ENCODE data around the gene LMNTD2. TPM values are rescaled to one million over a fixed set of nuclear protein-coding genes. Genes with fewer than 3 reads are reported as not detected.

The LMNTD2 gene
- total and polyA plus RNA-seq, 2 of the 13 experiments (the other 11 are each of a cell fraction or from before 2014, with no cell fraction given) = 1.1 to 3.1 TPM

GRCh38 chr11:536841-537621 lies 23.5 kb downstream of the LMNTD2 start, which contains the start of gene LRRC56 (continued):
- TF ChIP-seq RERE (CRISPR knock-in tag; IDR thresholded peaks at IDR 0.05; ENCODE audit: low read depth) (no peak), ZNF768 (CRISPR knock-in tag; IDR thresholded peaks at IDR 0.05) (0 out of 2 replicates have a peak, but pooled peaks have one; percentile 6), SP1 (IDR thresholded peaks at IDR 0.05) (no peak), SP1 (CRISPR knock-in tag; IDR thresholded peaks at IDR 0.05) (peak; percentile 70), ZNF572 (CRISPR knock-in tag; IDR thresholded peaks at IDR 0.05) (0 out of 2 replicates have a peak, but pooled peaks have one; percentile 65), YEATS2 (CRISPR knock-in tag; IDR thresholded peaks at IDR 0.05; ENCODE audit: borderline replicate concordance) (no peak), ZNF639 (CRISPR knock-in tag; conservative IDR thresholded peaks at IDR 0.05) (0 out of 2 replicates have a peak, but pooled peaks have one; percentile 18), NFKBIZ (CRISPR knock-in tag; IDR thresholded peaks at IDR 0.05) (no peak), ZNF432 (CRISPR knock-in tag; IDR thresholded peaks at IDR 0.05; ENCODE audit: borderline replicate concordance) (no peak), NAIF1 (CRISPR knock-in tag; IDR thresholded peaks at IDR 0.05; ENCODE audit: borderline replicate concordance) (no peak), SRY (CRISPR knock-in tag; IDR thresholded peaks at IDR 0.05) (0 out of 2 replicates have a peak, but pooled peaks have one; percentile 21), ZNF773 (CRISPR knock-in tag; IDR thresholded peaks at IDR 0.05; ENCODE audit: borderline replicate concordance) (0 out of 2 replicates have a peak, but pooled peaks have one; percentile 28), ARNTL (CRISPR knock-in tag; IDR thresholded peaks at IDR 0.05) (peak; percentile 99), KDM6A (CRISPR knock-in tag; IDR thresholded peaks at IDR 0.05; ENCODE audit: low read depth) (no peak), U2AF2 (IDR thresholded peaks at IDR 0.05; ENCODE audit: low read depth, low read length) (0 out of 2 replicates have a peak, but pooled peaks have one; percentile 91), ZNF580 (CRISPR knock-in tag; IDR thresholded peaks at IDR 0.05; ENCODE audit: borderline replicate concordance, low read depth) (0 out of 2 replicates have a peak, but pooled peaks have one; percentile 23)
- TF ChIP-seq, protein P1, sequence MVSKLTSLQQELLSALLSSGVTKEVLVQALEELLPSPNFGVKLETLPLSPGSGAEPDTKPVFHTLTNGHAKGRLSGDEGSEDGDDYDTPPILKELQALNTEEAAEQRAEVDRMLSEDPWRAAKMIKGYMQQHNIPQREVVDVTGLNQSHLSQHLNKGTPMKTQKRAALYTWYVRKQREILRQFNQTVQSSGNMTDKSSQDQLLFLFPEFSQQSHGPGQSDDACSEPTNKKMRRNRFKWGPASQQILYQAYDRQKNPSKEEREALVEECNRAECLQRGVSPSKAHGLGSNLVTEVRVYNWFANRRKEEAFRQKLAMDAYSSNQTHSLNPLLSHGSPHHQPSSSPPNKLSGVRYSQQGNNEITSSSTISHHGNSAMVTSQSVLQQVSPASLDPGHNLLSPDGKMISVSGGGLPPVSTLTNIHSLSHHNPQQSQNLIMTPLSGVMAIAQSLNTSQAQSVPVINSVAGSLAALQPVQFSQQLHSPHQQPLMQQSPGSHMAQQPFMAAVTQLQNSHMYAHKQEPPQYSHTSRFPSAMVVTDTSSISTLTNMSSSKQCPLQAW (CRISPR knock-in tag; IDR thresholded peaks at IDR 0.05) = 0 out of 2 replicates have a peak, but pooled peaks have one; percentile 67
- TF ChIP-seq, protein P2, sequence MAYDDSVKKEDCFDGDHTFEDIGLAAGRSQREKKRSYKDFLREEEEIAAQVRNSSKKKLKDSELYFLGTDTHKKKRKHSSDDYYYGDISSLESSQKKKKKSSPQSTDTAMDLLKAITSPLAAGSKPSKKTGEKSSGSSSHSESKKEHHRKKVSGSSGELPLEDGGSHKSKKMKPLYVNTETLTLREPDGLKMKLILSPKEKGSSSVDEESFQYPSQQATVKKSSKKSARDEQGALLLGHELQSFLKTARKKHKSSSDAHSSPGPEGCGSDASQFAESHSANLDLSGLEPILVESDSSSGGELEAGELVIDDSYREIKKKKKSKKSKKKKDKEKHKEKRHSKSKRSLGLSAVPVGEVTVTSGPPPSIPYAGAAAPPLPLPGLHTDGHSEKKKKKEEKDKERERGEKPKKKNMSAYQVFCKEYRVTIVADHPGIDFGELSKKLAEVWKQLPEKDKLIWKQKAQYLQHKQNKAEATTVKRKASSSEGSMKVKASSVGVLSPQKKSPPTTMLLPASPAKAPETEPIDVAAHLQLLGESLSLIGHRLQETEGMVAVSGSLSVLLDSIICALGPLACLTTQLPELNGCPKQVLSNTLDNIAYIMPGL (CRISPR knock-in tag; IDR thresholded peaks at IDR 0.05; ENCODE audit: borderline replicate concordance in 1 of 2, low read depth in 1 of 2) = peak in 1 of 2 experiments; percentile 20; a peak in 1 of 4 replicates

Measured in HepG2 (cell line).